SK-N-SH treated with all-trans-retinoic acid at 6 μM for 48 hours (cell line): ENCODE measurements around the gene LIG4.
A peak's percentile ranks its signal among the peaks of the same experiment; 100 is the strongest.

Source experiments
- ATAC-seq: fragments of 200-7000 bp; cut with Tn5 transposase; 3 replicates; pipeline ENCODE4 v1.9.1; 2020; ENCODE audit warnings: mild to moderate bottlenecking, moderate library complexity
- BACH2 ChIP-seq: fragments of 250-450 bp; sonication (Bioruptor Pico); IDR thresholded peaks from 2 replicates; pipeline ENCODE4 v1.9.0; 2021; ENCODE audit warnings: mild to moderate bottlenecking, borderline replicate concordance
- CSDC2 ChIP-seq: fragments of 250-450 bp; sonication (Bioruptor Pico); IDR thresholded peaks from 2 replicates; pipeline ENCODE4 v1.5.0; 2020; ENCODE audit warnings: mild to moderate bottlenecking, moderate library complexity
- ESRRG ChIP-seq: fragments of 250-450 bp; sonication (Bioruptor Pico); IDR thresholded peaks from 2 replicates; pipeline ENCODE4 v1.6.1; 2021; ENCODE audit warnings: mild to moderate bottlenecking
- GLIS3 ChIP-seq: fragments of 250-450 bp; sonication (Bioruptor Pico); IDR thresholded peaks from 2 replicates; pipeline ENCODE4 v1.5.0; 2020; ENCODE audit warnings: mild to moderate bottlenecking, moderate library complexity
- ISL1 ChIP-seq: fragments of 250-450 bp; sonication (Bioruptor Pico); IDR thresholded peaks from 2 replicates; pipeline ENCODE4 v2.1.2; 2022; ENCODE audit warnings: mild to moderate bottlenecking, moderate library complexity
- OSR1 ChIP-seq: fragments of 250-450 bp; sonication (Bioruptor Pico); IDR thresholded peaks from 2 replicates; pipeline ENCODE4 v1.8.0; 2022; ENCODE audit warnings: moderate library complexity, mild to moderate bottlenecking, inconsistent platforms
- POU6F1 ChIP-seq: fragments of 250-450 bp; sonication (Bioruptor Pico); IDR thresholded peaks from 2 replicates; pipeline ENCODE4 v1.8.0; 2021; ENCODE audit warnings: low read depth, mild to moderate bottlenecking, moderate library complexity, borderline replicate concordance
- PPARA ChIP-seq: fragments of 250-450 bp; sonication (Bioruptor Pico); IDR thresholded peaks from 2 replicates; pipeline ENCODE4 v1.5.0; 2020; ENCODE audit warnings: mild to moderate bottlenecking, borderline replicate concordance
- RARB ChIP-seq: fragments of 250-450 bp; sonication (Bioruptor Pico); IDR thresholded peaks from 2 replicates; pipeline ENCODE4 v1.8.0; 2021; ENCODE audit warnings: mild to moderate bottlenecking, moderate library complexity
- SNAI2 ChIP-seq: fragments of 250-450 bp; sonication (Bioruptor Pico); IDR thresholded peaks from 2 replicates; pipeline ENCODE4 v1.5.0; 2020; ENCODE audit warnings: mild to moderate bottlenecking, moderate library complexity
- TCF4 ChIP-seq: fragments of 250-450 bp; sonication (Bioruptor Pico); IDR thresholded peaks from 2 replicates; pipeline ENCODE4 v1.8.0; 2021; ENCODE audit warnings: mild to moderate bottlenecking, moderate library complexity, borderline replicate concordance
- TOX ChIP-seq: fragments of 250-450 bp; sonication (Bioruptor Pico); IDR thresholded peaks from 2 replicates; pipeline ENCODE4 v1.8.0; 2021; ENCODE audit warnings: mild to moderate bottlenecking, moderate library complexity, borderline replicate concordance
- TSHZ2 ChIP-seq: fragments of 250-450 bp; sonication (Bioruptor Pico); IDR thresholded peaks from 2 replicates; pipeline ENCODE4 v1.5.0; 2020; ENCODE audit warnings: mild to moderate bottlenecking, moderate library complexity
- ZC3H10 ChIP-seq: fragments of 250-450 bp; sonication (Bioruptor Pico); IDR thresholded peaks from 2 replicates; pipeline ENCODE4 v1.5.1; 2021; ENCODE audit warnings: mild to moderate bottlenecking, moderate library complexity
- ZFP3 ChIP-seq: fragments of 250-450 bp; sonication (Bioruptor Pico); IDR thresholded peaks from 2 replicates; pipeline ENCODE4 v1.5.0; 2020; ENCODE audit warnings: mild to moderate bottlenecking, moderate library complexity
- ZFP30 ChIP-seq: fragments of 450-650 bp; formaldehyde crosslinking; IDR thresholded peaks from 2 replicates; pipeline ENCODE4 v1.5.0; 2022; ENCODE audit warnings: mild to moderate bottlenecking, moderate library complexity
- ZNF565 ChIP-seq: fragments of 450-650 bp; formaldehyde crosslinking; conservative IDR thresholded peaks from 2 replicates; pipeline ENCODE4 v1.5.0; 2020; ENCODE audit warnings: low read depth, mild to moderate bottlenecking, moderate library complexity
- ZNF70 ChIP-seq: fragments of 450-650 bp; formaldehyde crosslinking; IDR thresholded peaks from 2 replicates; pipeline ENCODE4 v1.5.0; 2020; ENCODE audit warnings: mild to moderate bottlenecking, moderate library complexity
- ZNF8 ChIP-seq: fragments of 450-650 bp; formaldehyde crosslinking; IDR thresholded peaks from 2 replicates; pipeline ENCODE4 v1.5.0; 2020; ENCODE audit warnings: mild to moderate bottlenecking, moderate library complexity
- TF ChIP-seq, protein P1 (sequence below): fragments of 250-450 bp; sonication (Bioruptor Pico); IDR thresholded peaks from 2 replicates; pipeline ENCODE4 v1.8.0; 2020; ENCODE audit warnings: mild to moderate bottlenecking, moderate library complexity, borderline replicate concordance
- TF ChIP-seq, protein P2 (sequence below): fragments of 250-450 bp; sonication (Bioruptor Pico); IDR thresholded peaks from 2 replicates; pipeline ENCODE4 v1.5.1; 2021; ENCODE audit warnings: mild to moderate bottlenecking, moderate library complexity

Gene LIG4

DNA sequence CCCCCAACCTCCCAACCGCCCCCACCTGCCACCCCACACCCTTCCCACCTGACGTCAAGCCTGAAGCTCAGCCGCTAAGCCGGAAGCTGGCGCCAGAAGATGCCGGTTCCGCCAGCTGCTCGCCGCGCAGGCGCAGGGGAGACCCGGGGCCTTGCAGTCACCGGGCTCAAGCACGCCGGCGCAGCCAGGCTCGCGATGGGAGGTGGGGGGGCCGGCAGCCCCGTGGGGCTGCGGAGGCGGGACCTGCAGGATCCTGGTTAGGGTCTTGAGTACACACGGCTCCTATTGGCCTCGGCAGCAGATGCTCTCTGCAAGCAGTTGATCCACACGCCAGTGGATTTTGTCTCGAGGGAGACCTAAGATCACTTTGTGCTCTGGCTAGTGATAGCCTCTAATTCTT, at the start of gene LIG4:
Gene LIG4 (minus strand): TSS at position 101 of the 400 bp plus-strand sequence. CDS start 4,268 bp downstream, outside the sequence.
- TF ChIP-seq, protein P1, sequence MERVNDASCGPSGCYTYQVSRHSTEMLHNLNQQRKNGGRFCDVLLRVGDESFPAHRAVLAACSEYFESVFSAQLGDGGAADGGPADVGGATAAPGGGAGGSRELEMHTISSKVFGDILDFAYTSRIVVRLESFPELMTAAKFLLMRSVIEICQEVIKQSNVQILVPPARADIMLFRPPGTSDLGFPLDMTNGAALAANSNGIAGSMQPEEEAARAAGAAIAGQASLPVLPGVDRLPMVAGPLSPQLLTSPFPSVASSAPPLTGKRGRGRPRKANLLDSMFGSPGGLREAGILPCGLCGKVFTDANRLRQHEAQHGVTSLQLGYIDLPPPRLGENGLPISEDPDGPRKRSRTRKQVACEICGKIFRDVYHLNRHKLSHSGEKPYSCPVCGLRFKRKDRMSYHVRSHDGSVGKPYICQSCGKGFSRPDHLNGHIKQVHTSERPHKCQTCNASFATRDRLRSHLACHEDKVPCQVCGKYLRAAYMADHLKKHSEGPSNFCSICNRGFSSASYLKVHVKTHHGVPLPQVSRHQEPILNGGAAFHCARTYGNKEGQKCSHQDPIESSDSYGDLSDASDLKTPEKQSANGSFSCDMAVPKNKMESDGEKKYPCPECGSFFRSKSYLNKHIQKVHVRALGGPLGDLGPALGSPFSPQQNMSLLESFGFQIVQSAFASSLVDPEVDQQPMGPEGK: no peak
- TF ChIP-seq ZNF8 (CRISPR knock-in tag) (no peak), RARB (no peak), ISL1 (CRISPR knock-in tag) (no peak)
- peak; percentile 82 for ATAC-seq

- ATAC-seq: no peak
- TF ChIP-seq TSHZ2 (CRISPR knock-in tag): no peak
- TF ChIP-seq ZNF8 (CRISPR knock-in tag): no peak
- no peak for TF ChIP-seq GLIS3 (CRISPR knock-in tag)
- no peak for TF ChIP-seq ZFP30
- no peak for TF ChIP-seq ESRRG (CRISPR knock-in tag)
- TF ChIP-seq ZNF70 (CRISPR knock-in tag): no peak
- no peak for TF ChIP-seq SNAI2 (CRISPR knock-in tag)
- TF ChIP-seq OSR1 (CRISPR knock-in tag): no peak
- TF ChIP-seq BACH2 (CRISPR knock-in tag): no peak
- TF ChIP-seq ZC3H10 (CRISPR knock-in tag): no peak
- no peak for TF ChIP-seq TOX (CRISPR knock-in tag)
- TF ChIP-seq CSDC2: no peak
- TF ChIP-seq, protein P2, sequence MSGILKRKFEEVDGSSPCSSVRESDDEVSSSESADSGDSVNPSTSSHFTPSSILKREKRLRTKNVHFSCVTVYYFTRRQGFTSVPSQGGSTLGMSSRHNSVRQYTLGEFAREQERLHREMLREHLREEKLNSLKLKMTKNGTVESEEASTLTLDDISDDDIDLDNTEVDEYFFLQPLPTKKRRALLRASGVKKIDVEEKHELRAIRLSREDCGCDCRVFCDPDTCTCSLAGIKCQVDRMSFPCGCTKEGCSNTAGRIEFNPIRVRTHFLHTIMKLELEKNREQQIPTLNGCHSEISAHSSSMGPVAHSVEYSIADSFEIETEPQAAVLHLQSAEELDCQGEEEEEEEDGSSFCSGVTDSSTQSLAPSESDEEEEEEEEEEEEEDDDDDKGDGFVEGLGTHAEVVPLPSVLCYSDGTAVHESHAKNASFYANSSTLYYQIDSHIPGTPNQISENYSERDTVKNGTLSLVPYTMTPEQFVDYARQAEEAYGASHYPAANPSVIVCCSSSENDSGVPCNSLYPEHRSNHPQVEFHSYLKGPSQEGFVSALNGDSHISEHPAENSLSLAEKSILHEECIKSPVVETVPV (CRISPR knock-in tag): no peak
- TF ChIP-seq, protein P1: no peak
- TF ChIP-seq TCF4 (CRISPR knock-in tag): no peak
- no peak for TF ChIP-seq ZNF565 (CRISPR knock-in tag)
- TF ChIP-seq RARB: no peak
- TF ChIP-seq, all 23 proteins: peak for 0
Measured at GRCh38 chr13:108263621-108264355, 48.5 kb upstream of the LIG4 start.

DNA sequence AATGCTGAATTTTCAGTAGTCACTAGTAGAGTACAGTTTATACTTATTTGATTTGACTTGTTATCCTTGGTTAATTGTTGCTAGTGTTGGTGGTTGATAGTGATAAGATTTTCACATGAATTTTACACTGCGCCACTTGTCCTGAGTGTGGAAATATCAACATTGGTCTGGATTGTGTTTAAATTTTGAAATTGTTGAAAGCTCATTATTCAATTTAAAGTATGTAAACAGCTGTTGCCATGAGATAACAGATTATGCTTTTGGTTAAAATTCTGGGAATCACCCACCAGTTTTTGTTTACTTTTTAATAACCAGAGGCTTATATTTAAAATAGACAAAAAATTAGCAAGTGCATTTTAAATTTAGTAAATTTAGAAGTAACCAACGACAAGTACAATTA, 41.9 kb upstream of the LIG4 start:
- ATAC-seq: no peak
- TF ChIP-seq SNAI2 (CRISPR knock-in tag): no peak
- no peak for TF ChIP-seq ZNF565 (CRISPR knock-in tag)
- no peak for TF ChIP-seq ZFP3 (CRISPR knock-in tag)
- no peak for TF ChIP-seq ISL1 (CRISPR knock-in tag)
- TF ChIP-seq ESRRG (CRISPR knock-in tag): no peak
- TF ChIP-seq GLIS3 (CRISPR knock-in tag): no peak
- TF ChIP-seq ZNF70 (CRISPR knock-in tag): no peak
- TF ChIP-seq PPARA (CRISPR knock-in tag): no peak
- TF ChIP-seq, protein P1: no peak
- no peak for TF ChIP-seq ZC3H10 (CRISPR knock-in tag)
- TF ChIP-seq OSR1 (CRISPR knock-in tag): no peak
- TF ChIP-seq POU6F1 (CRISPR knock-in tag): no peak
- no peak for TF ChIP-seq ZFP30
- no peak for TF ChIP-seq TOX (CRISPR knock-in tag)
- no peak for TF ChIP-seq TSHZ2 (CRISPR knock-in tag)
- TF ChIP-seq BACH2 (CRISPR knock-in tag): no peak
- no peak for TF ChIP-seq TCF4 (CRISPR knock-in tag)
- no peak for TF ChIP-seq RARB
